ENCODE data around the gene LILRB4.
"Not testable (repeated sequence)": the region's sequence is repeated elsewhere in the genome, so short reads cannot be mapped to it uniquely, and the experiment has no call there.

LILRB4 gene

DNA sequence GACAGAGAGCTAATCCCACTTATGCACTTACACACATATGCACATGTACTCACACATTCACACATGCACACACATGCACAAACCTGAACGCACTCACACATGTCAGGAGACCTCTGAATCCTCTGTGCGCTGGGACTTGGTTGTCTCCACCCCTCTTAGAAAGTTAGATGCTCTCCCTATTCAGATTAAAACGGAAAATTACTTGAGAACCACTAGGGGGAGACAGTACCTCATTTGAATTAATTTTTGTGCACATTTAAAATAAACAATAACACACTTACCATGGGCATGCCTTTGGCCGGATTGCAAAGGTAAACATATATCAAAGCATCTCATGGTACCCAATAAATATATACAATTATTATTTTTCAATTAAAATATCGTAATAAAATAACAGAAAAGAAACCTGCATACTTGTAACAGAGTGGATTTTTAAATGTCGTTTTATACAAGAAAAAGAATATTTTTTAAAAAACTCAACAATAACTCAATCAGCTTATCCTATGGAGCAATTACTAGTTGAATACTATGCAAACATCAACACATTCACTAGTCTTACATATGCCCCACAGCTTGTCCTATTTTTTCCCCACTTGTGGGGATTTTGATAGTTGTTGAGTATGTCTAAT, 9.5 kb upstream of the LILRB4 start:
- peak; percentile 26 for DNase-seq

DNA sequence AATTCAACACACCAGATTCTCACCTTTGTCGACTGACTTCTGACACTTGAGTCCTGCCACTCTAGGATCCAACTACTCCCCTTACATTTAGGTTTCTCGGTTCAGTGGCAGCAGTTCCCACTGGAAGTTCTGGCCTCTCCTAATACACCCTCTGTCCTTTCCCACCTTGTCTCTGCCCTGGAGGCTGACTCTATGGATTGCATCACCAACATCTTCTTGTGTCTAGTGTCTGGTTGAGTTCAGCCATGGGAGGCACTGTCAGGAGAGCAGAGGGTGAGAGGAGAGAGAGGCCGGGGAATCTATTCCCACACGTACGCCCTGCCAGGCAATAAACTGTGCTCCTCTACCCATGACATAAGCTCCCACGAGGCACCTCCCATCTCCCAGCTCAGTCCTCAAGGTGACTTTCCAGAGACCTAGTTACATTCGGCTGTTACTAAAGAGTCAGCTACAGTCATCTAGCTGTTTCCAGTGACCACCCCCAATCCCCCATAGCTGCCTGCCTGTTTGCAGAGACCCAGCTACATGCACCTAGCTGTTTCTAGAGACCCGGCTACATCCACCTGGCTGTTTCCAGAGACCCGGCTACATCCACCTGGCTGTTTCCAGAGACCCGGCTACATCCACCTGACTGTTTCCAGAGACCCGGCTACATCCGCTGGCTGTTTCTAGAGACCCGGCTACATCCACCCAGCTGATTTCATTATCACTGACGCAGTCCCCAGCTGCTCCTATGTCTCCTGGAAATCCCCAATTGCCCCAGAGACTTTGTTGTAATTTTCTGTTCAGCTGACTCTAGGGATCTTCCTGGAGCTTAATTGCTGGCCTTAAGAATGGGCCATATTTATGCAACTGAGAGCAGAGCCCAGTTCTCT, 8.1 kb upstream of the LILRB4 start:
- peak; percentile 15 for DNase-seq

DNA sequence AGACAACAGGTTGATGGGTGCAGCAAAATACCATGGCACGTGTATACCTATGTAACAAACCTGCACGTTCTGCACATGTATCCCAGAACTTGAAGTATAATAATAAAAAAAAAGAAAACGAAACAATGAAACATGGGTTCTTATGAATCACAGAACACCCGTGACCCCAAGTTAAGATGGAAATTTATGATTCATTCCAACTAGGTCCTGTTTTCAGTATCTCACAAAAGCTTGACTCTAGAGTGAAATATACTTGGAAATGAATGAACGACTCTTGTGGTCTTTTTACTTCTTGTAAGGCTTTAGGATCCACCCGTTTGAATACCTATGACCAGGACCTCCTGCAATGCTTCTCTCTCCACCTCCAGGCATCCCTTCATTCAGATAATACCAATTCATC, 3.5 kb upstream of the LILRB4 start:
- no peak for DNase-seq

DNA sequence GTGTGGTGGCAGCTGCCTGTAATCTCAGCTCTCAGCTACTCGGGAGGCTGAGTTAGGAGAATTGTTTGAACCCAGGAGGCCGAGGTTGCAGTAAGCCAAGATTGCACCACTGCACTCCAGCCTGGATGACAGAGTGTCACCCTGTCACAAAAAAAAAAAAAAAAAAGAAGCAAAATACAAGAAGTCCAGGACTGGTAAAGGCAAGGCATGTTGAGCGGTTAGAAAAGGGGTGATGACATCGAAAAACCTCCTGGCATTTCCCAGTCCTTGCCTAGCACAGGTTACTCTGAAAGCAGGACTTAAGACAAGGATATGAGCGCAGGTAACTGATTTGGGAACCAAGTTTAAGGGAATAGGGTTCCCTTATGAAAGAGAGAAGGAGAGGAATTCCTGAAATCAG, 2.5 kb upstream of the LILRB4 start:
- DNase-seq: no peak

DNA sequence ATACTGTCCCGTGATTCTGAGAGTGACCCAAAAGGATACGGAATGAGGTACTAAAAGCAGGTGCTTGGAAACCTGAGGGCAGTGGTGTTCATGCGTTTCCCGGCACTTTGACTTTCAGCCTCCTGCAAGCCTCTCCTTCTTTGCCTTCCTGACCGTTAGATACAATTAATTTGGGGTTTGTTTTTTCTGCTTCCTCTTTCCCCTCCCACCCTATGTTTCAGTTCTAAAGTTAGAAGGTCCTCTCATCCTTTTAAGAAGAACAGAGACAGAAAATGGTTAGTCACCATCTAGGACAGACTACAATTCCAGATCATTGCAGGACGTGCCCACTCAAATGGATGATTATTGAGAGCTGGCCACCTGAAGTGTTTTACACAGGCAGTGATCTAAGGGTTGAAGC, 1.8 kb upstream of the LILRB4 start:
- DNase-seq: no peak

DNA sequence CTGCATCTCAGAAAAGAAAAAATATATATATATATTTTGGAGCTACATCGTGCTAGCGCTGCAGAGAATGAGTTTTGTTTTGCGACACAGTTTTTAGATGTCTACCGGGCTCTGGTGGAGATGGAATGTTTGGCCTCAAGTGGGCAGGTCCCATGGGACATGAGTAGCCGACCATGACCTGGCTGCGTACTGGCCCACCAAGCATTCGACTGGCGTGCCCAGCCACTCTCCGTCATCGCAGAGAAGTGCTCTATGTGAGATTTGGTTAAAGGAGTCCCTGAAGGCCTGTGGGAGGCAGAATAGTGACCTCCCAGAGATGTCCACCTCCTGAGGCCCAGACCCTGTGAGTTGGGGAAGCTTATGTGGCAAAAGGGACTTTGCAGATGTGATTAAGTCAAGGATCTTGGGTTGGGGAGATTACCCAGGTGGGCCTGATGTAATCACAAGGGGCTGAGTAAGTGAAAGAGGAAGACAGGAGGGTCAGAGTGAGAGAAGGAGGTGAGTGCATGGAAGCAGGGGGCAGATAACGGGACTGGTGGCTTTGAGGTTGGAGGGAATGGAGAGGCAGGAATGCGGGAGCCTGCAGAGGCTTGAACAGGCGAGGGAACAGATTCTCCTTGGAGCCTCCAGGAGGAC, 821 bp upstream of the LILRB4 start:
- no peak for DNase-seq

DNA sequence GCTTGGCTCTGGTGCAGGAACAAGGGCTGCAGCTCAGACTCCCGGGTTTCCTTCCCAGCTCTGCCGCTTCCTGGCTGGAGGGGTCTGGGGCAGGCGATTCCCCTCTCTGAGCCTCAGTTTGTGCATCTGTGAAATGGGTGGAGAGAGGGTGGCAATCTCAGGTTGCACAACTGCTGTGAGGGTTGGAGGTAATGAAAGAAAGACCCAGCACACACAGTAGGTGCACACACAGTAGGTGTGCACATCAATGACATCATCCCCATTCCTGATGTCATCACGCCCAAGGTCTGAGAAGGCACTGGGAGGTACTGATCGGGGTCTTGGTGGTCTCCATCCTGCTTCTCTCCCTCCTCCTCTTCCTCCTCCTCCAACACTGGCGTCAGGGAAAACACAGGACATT, 2.7 kb downstream of the LILRB4 start:
- no peak for DNase-seq

DNA sequence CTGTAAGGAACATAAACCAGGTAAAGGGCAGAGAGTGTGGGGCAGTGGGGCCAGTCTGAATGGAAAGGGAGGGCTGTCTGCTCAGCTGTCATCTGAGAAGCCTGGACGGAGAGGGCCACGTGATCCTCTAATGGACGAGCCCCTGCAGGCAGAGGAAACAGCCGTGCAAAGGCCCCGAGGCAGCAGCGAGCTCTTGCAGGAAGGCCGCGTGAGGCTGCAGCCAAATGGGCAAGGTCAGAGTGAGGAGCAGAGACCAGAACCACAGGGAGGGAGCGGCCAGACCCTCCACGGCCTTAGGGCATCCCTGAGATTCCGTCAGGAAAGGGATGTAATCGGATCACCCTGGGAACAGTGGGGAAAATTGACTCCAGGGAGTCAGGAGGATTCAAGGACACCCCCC, 4.4 kb downstream of the LILRB4 start:
- no peak for DNase-seq

DNA sequence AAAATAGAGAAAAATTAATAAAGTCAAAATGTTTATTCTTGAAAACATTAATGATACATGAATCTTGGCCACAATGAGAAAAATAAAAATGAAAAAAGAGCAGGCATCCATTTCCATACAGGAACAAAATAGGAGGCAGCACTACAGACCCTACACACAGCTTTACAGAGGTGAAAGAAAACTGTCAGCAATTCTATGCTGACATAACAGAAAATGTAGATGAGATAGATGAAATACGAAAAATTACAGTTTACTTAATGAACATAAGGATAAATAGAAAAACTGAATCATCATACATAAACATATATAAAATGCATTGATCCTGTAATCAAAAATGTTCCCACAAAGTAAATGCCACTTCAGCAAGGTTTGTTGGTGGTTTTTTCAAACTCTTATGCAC, 5.6 kb downstream of the LILRB4 start:
- no peak for DNase-seq

DNA sequence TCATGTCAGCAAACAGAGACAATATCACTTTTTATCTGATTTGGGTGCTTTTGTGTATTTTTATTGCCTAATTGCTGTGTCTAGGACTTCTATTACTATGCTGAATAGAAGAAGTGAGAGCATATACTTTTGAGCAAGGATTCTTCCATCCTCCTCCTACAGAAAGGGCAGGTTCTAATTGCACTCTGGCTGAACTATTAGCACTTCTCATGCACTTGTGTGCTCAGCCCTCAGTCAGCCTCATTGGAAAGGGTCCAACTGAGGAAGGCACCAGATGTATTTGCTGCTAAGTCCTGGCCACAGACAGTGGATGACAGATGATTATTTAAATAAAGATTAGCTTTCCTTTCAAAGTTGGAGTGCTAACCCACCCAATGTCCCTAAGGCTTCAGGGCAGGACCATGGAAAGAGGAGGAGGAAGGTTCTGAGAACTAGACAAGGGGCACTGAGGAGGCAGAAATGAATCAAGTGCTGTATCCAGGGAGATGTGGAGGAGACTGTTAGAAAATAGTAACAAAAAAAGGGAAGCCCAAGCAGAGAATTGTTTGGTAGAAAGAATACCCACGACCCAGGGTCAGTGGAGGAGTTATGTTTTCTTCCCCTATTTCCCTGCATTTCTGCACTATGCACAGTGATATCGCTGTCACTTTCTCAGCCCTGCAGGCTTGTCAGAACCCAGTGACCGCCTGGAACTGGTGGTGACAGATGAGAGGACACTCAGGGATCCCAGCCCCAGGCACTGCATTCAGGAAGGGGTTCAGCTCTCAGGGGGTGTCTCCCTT, 8.0 kb downstream of the LILRB4 start:
- DNase-seq: no peak

DNA sequence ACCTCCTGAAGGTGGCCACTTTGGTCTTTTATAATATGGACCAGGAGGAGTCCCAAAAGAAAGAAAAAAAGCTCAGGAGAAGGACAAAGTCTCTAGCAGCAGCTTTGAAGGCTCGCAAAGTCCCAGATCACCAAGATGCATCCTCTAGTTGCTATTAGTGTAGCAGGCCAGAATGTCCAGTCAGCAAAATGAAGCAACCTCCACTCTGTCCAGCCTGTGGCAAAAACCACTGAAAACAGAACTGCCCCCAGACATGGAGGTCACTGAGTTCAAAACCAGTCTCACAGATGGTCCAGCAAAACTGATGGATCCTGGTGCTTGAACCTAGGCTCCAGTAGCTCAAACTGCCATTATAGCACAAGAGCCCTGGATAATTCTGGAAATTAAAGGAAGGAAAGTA, 10.4 kb downstream of the LILRB4 start:
- DNase-seq: no peak

DNA sequence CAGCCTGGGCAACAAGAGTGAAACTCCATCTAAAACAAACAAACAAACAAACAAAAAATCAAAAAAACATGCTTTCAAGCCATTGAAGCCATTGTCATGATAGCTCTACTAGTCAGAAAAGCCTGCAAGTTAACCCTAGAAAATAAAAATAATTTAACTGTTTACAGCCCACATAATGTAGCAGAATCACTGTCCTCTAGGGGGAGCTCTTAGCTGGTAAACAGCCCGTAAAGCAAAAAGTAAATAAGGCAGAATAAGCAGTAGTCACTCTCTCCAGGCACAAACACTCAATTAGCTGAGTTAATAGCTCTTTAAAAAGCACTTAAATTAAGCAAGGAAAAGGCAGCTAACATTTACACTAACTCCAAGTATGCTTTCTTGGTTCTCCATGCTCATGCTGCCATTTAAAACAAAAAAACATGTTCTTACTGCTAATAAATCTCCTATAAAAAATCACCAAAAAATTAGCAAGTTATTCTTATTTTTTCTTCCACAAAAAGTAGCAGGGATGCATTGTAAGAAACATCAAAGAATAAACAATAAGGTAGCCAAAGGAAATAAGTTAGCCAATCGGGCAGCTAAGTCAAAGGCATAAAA, 11.3 kb downstream of the LILRB4 start:
- peak; percentile 44 for DNase-seq

DNA sequence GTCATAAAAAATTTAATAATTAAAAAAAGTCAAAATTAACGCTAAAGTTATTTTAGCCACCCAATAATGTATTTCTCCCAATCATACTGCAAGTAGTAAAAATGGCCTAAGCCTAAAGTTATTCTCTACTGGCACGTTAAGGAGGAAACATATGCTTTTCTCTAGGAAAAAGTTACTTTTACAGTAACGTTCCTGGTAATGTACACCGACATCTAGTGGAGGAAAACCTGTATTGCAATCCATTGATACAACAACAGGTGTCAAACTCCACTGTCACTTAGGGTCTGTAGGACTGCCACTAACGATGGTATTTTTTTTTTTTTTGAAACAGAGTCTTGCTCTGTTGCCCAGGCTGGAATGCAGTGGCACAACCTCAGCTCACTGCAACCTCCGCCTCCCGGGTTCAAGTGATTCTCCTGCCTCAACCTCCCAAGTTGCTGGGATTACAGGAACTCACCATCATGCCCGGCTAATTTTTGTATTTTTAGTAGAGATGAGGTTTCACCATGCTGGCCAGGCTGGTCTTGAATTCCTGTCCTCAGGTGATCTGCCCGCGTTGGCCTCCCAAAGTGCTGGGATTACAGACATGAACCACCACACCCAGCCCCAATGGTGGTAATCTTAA, 13.5 kb downstream of the LILRB4 start:
- DNase-seq: peak; percentile 11

DNA sequence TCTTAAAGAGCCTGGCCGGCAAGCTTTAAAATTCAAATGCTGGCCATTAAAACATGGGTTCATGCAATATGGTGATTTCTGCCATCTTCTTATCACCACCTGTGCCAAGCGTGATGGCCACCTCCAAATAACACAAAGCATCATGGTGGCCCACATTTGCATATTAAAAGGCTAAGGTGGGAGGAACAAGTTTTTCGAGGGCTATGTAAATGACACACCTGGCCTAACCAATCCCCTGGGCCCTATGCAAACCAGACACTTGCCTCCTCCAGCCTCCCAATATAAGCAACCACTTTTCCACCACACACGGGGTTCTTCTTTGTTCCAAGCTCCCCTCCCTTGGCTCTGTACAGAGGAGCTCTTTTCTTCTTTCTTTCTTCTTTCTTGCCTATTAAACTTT, 14.4 kb downstream of the LILRB4 start:
- no peak for DNase-seq

DNA sequence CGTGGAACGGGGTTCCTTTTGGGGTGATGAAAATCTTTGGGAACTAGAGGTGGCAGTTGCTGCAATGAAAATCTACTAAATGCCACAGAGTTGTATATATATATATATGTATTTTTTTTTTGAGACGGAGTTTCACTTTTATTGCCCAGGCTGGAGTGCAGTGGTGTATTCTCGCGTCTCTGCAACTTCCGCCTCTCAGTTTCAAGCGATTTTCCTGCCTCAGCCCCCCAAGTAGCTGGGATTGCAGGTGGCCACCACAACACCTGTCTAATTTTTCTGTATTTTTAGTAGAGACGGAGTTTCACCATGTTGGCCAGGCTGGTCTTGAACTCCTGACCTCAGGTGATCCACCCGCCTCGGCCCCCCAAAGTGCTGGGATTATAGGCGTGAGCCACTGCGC, 18.8 kb downstream of the LILRB4 start:
- not testable (repeated sequence) for DNase-seq

DNA sequence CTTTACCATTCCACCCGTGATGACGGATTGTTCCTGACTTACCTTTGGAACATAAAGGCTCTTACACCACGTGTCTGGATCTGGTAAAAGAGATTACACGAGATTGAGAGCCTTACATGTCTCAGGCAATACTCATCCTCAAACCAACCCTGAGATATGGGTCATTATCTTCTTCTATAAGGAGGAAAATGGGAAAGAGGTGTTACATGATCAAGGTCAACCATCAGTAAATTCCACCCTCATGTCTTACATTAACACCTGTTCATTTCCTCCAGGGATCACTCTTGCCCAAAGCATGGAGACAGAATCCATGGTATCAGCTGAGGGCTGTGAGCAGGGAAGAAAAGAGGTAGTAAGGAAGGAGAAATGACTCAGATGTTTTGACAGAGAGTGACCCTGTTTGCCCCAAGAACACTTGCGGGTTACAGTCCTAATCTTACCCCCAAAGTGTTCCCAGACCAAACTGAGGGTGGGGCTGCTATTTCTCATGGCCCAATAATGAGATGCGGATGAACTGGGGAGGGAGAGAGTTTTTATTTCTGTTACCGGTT, 19.6 kb downstream of the LILRB4 start:
- no peak for DNase-seq

DNA sequence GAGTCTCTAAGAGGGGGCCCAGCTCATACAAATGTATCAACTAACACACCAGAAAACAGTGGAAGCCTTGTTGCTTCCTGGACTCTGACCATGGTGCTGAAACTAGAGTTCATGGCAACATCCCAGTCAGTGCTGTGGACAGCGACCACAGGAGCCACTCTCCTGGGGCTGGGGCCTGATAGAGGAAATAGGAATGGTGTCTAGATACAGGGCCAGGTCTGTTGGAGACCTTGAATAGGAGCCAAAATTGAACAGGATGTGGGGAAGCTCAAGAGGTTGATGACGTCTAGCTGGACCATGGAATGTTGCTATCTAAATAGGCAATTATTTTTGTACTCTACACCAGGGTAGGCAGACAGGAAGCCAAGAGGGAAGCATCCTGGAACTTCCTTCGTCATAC, 21.7 kb downstream of the LILRB4 start:
- DNase-seq: peak; percentile 96

DNA sequence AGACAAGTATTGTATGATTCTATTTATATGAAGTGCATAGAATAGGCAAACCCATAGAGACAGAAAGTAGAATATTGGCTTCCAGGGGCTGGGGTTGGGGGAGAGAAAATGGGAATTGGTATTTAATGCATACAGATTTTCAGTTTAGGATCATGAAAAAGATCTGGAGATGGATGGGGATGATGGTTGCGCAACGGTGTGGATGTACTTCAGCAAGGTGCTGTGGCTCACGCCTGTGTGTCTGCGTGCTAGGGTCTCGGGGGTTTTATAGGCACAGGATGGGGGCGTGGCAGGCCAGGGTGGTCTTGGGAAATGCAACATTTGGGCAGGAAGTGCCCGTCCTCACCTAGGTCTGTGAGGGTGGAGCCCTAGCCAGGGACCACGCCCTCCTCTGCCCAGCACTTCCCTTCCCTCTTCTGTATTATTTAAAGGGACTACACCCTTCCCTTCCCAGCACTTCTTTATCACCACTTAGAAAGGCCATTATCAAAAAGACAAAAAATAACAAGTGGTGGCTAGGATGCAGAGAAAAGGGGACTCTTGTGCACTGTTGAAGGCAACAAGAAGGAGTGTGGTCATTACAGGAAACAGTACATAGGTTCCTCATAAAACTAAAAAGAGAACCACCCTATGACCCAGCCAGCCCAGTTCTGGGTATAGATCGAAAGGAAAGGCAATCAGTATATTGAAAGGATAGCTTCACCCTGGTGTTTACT, 29.0 kb downstream of the LILRB4 start:
- DNase-seq: no peak

DNA sequence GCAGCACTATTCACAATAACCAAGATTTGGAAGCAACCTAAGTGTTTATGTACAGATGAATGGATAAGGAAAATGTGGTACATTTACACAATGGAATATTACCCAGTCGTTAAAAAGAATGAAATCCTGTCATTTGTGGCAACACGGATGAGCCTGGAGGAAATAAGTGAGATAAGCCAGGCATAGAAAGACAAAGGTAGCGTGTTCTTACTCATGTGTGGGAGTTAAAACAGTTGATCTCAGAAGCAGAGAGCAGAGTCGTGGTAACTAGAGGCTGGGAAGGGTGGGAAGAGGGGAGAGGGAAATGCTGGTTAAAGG, 29.5 kb downstream of the LILRB4 start:
- no peak for DNase-seq

DNA sequence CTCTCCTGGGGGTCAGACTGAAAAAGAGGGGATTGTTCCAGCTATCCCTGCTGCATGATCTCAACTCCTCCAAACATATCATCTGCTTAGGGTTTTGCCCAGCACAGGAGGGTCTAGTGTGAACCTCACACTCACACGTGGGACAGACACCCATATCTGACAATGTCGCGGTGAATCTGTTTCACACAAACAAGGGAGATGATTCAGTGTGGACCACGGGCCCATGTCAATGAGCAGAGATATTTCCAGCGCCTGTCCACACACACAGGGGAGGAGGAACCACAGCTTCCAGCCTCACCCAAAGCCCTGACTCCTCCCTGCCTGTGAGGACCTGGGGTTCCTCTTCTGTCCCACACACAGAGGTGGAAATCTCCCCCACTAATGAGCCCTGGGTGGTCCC, 31.9 kb downstream of the LILRB4 start:
- no peak for DNase-seq

DNA sequence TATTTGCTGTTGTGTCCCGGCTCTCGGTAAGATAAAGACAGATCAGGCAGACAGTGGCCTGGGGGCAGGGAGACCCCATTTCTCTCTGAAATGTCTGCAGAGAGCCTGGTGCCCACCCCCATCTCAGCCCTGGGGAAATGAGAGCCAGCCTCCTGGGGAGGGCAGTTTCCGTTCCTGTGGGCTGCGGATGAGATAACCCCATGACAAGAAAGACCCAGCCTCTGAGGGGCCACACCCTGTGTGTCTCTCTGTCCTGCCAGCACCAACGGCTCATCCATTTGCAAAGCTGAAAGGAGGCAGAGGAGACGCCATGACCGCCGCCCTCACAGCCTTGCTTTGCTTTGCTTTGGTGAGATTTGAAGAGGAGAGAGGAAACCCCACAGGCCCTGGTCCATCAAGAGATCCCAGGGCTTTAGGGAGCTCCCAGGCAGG, 33.3 kb downstream of the LILRB4 start:
- no peak for DNase-seq

DNA sequence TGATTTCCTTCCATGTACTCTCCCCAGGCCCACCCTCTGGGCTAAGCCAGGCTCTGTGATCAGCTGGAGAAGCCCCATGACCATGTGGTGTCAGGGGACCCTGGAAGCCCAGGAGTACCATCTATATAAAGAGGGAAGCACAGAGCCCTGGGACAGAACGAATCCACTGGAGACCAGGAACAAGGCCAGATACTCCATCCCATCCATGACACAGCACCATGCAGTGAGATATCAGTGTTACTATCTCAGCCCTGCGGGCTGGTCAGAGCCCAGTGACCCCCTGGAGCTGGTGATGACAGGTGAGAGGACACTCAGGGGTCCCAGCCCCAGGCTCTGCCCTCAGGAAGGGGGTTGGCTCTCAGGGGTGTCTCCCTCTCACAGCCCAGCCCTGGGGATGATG, 34.0 kb downstream of the LILRB4 start:
- no peak for DNase-seq

Data from SHP77 treated with DMSO at 0.1 percent for 48 hours (cell line).